K562 (cell line): ENCODE measurements around the gene MARK2.

Experiments
- DNMT1 ChIP-seq: fragments of 450-650 bp; IDR thresholded peaks from 2 replicates; pipeline ENCODE4 v1.6.1; 2016; ENCODE audit warnings: antibody characterized with exemption, mild to moderate bottlenecking
- SMARCC2 ChIP-seq: fragments of 450-650 bp; IDR thresholded peaks from 2 replicates; pipeline ENCODE4 v1.6.1; 2017; ENCODE audit warnings: antibody characterized with exemption, moderate library complexity, mild to moderate bottlenecking, low read depth
- ZNF318 ChIP-seq, 2 experiments: fragments of 450-650 bp; IDR thresholded peaks; 2 replicates each; pipeline ENCODE4 v1.6.1; 2016; ENCODE audit warnings: mild to moderate bottlenecking in 2 of 2, borderline replicate concordance in 1 of 2, low read depth in 1 of 2, moderate library complexity in 1 of 2
- TF ChIP-seq, protein P1 (sequence below), 3 experiments: IDR thresholded peaks in 2 of 3; conservative IDR thresholded peaks in 1 of 3; 2 replicates each; pipeline ENCODE4 v1.5.1; 2011 to 2012; ENCODE audit warnings: low read length in 3 of 3, mild to moderate bottlenecking in 3 of 3, control low read depth in 2 of 3, improper control_type of control experiment in 1 of 3, inconsistent platforms in 1 of 3, low read depth in 1 of 3, mixed read lengths in 1 of 3, moderate library complexity in 1 of 3; ENCODE audit not compliant: insufficient read depth in 2 of 3
- TF ChIP-seq, protein P2 (sequence below): fragments of 250-450 bp; sonication (Bioruptor Pico); IDR thresholded peaks from 2 replicates; pipeline ENCODE4 v1.5.0; 2021; ENCODE audit warnings: mild to moderate bottlenecking, borderline replicate concordance

- TF ChIP-seq DNMT1 (no peak), SMARCC2 (no peak), ZNF318 (IDR thresholded peaks at IDR 0.05; ENCODE audit: borderline replicate concordance in 1 of 2, low read depth in 1 of 2) (no peak)
- TF ChIP-seq, protein P1, sequence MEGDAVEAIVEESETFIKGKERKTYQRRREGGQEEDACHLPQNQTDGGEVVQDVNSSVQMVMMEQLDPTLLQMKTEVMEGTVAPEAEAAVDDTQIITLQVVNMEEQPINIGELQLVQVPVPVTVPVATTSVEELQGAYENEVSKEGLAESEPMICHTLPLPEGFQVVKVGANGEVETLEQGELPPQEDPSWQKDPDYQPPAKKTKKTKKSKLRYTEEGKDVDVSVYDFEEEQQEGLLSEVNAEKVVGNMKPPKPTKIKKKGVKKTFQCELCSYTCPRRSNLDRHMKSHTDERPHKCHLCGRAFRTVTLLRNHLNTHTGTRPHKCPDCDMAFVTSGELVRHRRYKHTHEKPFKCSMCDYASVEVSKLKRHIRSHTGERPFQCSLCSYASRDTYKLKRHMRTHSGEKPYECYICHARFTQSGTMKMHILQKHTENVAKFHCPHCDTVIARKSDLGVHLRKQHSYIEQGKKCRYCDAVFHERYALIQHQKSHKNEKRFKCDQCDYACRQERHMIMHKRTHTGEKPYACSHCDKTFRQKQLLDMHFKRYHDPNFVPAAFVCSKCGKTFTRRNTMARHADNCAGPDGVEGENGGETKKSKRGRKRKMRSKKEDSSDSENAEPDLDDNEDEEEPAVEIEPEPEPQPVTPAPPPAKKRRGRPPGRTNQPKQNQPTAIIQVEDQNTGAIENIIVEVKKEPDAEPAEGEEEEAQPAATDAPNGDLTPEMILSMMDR (IDR thresholded peaks at IDR 0.05 in 2 of 3, conservative IDR thresholded peaks at IDR 0.05 in 1 of 3; ENCODE audit: insufficient read depth in 2 of 3, low read depth in 1 of 3, low read length in 3 of 3) = no peak
- TF ChIP-seq, protein P2, sequence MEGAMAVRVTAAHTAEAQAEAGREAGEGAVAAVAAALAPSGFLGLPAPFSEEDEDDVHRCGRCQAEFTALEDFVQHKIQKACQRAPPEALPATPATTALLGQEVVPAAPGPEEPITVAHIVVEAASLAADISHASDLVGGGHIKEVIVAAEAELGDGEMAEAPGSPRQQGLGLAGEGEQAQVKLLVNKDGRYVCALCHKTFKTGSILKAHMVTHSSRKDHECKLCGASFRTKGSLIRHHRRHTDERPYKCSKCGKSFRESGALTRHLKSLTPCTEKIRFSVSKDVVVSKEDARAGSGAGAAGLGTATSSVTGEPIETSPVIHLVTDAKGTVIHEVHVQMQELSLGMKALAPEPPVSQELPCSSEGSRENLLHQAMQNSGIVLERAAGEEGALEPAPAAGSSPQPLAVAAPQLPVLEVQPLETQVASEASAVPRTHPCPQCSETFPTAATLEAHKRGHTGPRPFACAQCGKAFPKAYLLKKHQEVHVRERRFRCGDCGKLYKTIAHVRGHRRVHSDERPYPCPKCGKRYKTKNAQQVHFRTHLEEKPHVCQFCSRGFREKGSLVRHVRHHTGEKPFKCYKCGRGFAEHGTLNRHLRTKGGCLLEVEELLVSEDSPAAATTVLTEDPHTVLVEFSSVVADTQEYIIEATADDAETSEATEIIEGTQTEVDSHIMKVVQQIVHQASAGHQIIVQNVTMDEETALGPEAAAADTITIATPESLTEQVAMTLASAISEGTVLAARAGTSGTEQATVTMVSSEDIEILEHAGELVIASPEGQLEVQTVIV (CRISPR knock-in tag) = no peak
Observed at GRCh38 chr11:63846897-63847296, 8.0 kb downstream of the MARK2 start.
